BJ (cell line): ENCODE data around the gene ACOT8. TPM values are rescaled to one million over a fixed set of nuclear protein-coding genes. Genes with fewer than 3 reads are reported as not detected.

ENCODE experiments used
- CTCF ChIA-PET: fragments of 350-600 bp; formaldehyde crosslinking; extraction: SDS; loops from one replicate; lab custom pipeline; 2021; ENCODE audit warnings: antibody characterized with exemption, inconsistent platforms; lab: Yijun Ruan, JAX
- POLR2A ChIA-PET: fragments of 300-600 bp; sonication (Branson Sonifier 250); formaldehyde crosslinking; extraction: SDS; loops from one replicate; lab custom pipeline; 2021; ENCODE audit warnings: antibody characterized with exemption; lab: Charles Lee
- DNase-seq: peaks from one replicate; pipeline ENCODE4 v3.0.0-alpha.2; 2011; ENCODE audit warnings: low read depth
- H3K27me3 ChIP-seq: 2 replicates; pipeline ENCODE4 v1.6.0; 2011; ENCODE audit warnings: low read length; ENCODE audit not compliant: control insufficient read depth, insufficient read depth
- H3K36me3 ChIP-seq: 2 replicates; pipeline ENCODE4 v1.5.1; 2011; ENCODE audit warnings: low read length; ENCODE audit not compliant: control insufficient read depth, insufficient read depth
- H3K4me3 ChIP-seq: 2 replicates; pipeline ENCODE4 v1.5.1; 2011; ENCODE audit warnings: low read depth, mild to moderate bottlenecking, control low read depth, low read length
- CTCF ChIP-seq: IDR thresholded peaks from 2 replicates; pipeline ENCODE4 v1.5.1; 2011; ENCODE audit warnings: low read depth, mild to moderate bottlenecking, control low read depth, inconsistent platforms, low read length, moderate library complexity; ENCODE audit not compliant: insufficient read depth
- polyA plus RNA-seq: library from polyadenylated mRNA; depleted of rRNA; stranded (reverse); fragments of >200 nt; gene quantifications from 2 replicates; pipeline ENCODE4 v1.2.3, GENCODE V29; 2011

The ACOT8 gene
- polyA plus RNA-seq, 1 experiment: 49.9 TPM

GRCh38 chr20:45852326-45852725, 4.9 kb downstream of the ACOT8 start:
- Histone ChIP-seq H3K27me3 (no peaks in the 10 kb centered on the region), H3K36me3 (peaks cover 5% of the 10 kb centered on the region), H3K4me3 (no peak overlapping the region)
- POLR2A ChIA-PET: no interaction called here
- DNase-seq: no peak
- CTCF ChIA-PET: interaction anchor here (0.7 to 1.2 kb wide), 3 partner anchors 9 to 118 kb away, joined by 3 to 5 read pairs (median 3); no protein-coding TSS in a partner anchor
- no peak for TF ChIP-seq CTCF

- TF ChIP-seq CTCF: no peak
- H3K27me3 ChIP-seq: no peaks in the 10 kb centered on the region
- ChIA-PET POLR2A (no interaction called here), CTCF (interaction anchor here (1.0 to 1.2 kb wide), 2 partner anchors 10 to 107 kb away, joined by 3 read pairs; no protein-coding TSS in a partner anchor)
- no peak for DNase-seq
- no peak overlapping the region for H3K4me3 ChIP-seq
- H3K36me3 ChIP-seq: peaks cover 5% of the 10 kb centered on the region
Observed at GRCh38 chr20:45851501-45851900, 5.7 kb downstream of the ACOT8 start.

GRCh38 chr20:45850926-45851325, 6.3 kb downstream of the ACOT8 start:
- POLR2A ChIA-PET: no interaction called here
- no peak for TF ChIP-seq CTCF
- Histone ChIP-seq H3K27me3 (no peaks in the 10 kb centered on the region), H3K36me3 (peaks cover 5% of the 10 kb centered on the region), H3K4me3 (no peak overlapping the region)
- CTCF ChIA-PET: interaction anchor here (1.0 kb wide), 1 partner anchor 107 kb away, joined by 3 read pairs; no protein-coding TSS in a partner anchor
- no peak for DNase-seq

- no peak overlapping the region for H3K4me3 ChIP-seq
- H3K36me3 ChIP-seq: peaks cover 8% of the 10 kb centered on the region
- DNase-seq: no peak
- no peak for TF ChIP-seq CTCF
- CTCF ChIA-PET: interaction anchor here (0.6 kb wide), 1 partner anchor 28 kb away, joined by 3 read pairs; no protein-coding TSS in a partner anchor
- POLR2A ChIA-PET: no interaction called here
- H3K27me3 ChIP-seq: no peaks in the 10 kb centered on the region
Observed at GRCh38 chr20:45850238-45850637, 7.0 kb downstream of the ACOT8 start.

GRCh38 chr20:45848969-45849582, 8.1 kb downstream of the ACOT8 start:
- POLR2A ChIA-PET: no interaction called here
- peaks cover 12% of the 10 kb centered on the region for H3K36me3 ChIP-seq
- DNase-seq: no peak
- no peak overlapping the region for H3K4me3 ChIP-seq
- no peak for TF ChIP-seq CTCF
- CTCF ChIA-PET: interaction anchor here (0.6 to 0.8 kb wide), 2 partner anchors 10 to 123 kb away, joined by 3 read pairs; partner anchors contain the start of gene ZNF335
- no peaks in the 10 kb centered on the region for H3K27me3 ChIP-seq
